Neural cell (in vitro differentiated cells): ENCODE results near the gene NUP210L. TPM values are rescaled to one million over a fixed set of nuclear protein-coding genes. Genes with fewer than 3 reads are reported as not detected.
A peak's percentile ranks its signal among the peaks of the same experiment; 100 is the strongest.

ENCODE experiments used
- H2AFZ ChIP-seq: fragments of 200-600, 300-800 bp; sonication (generic), shearing (Covaris generic); 2 replicates; pipeline ENCODE4 v1.6.0; 2014; ENCODE audit warnings: low read depth, mild to moderate bottlenecking, antibody characterized with exemption, low read length, moderate library complexity
- H3F3A ChIP-seq: fragments of 200-600 bp; shearing (Covaris generic); 2 replicates; pipeline ENCODE4 v1.6.1; 2016; ENCODE audit warnings: mild to moderate bottlenecking, moderate library complexity, mixed read lengths, antibody characterized with exemption, low read length; ENCODE audit not compliant: insufficient read depth, poor library complexity, severe bottlenecking
- H3K27ac ChIP-seq: fragments of 200-600, 300-800 bp; sonication (generic), shearing (Covaris generic); 2 replicates; pipeline ENCODE4 v1.5.1; 2014; ENCODE audit warnings: mild to moderate bottlenecking, low read length, moderate library complexity
- H3K27me3 ChIP-seq: fragments of 300-800, 200-600 bp; sonication (generic), shearing (Covaris generic); 2 replicates; pipeline ENCODE4 v1.6.0; 2014; ENCODE audit warnings: mild to moderate bottlenecking, low read depth, low read length, moderate library complexity; ENCODE audit not compliant: insufficient read depth
- H3K36me3 ChIP-seq: fragments of 300-800, 200-600 bp; sonication (generic), shearing (Covaris generic); 2 replicates; pipeline ENCODE4 v1.5.1; 2014; ENCODE audit warnings: mild to moderate bottlenecking, antibody characterized with exemption, low read length, moderate library complexity; ENCODE audit not compliant: insufficient read depth
- H3K4me2 ChIP-seq: fragments of 300-800, 200-600 bp; sonication (generic), shearing (Covaris generic); 2 replicates; pipeline ENCODE4 v1.6.0; 2014; ENCODE audit warnings: mild to moderate bottlenecking, low read length
- H3K4me3 ChIP-seq: fragments of 300-800, 200-600 bp; sonication (generic), shearing (Covaris generic); 2 replicates; pipeline ENCODE4 v1.5.1; 2014; ENCODE audit warnings: mild to moderate bottlenecking, low read length, moderate library complexity
- H3K79me2 ChIP-seq: fragments of 200-600 bp; shearing (Covaris generic); replicated peaks from 2 replicates; pipeline ENCODE4 v1.6.0; 2014; ENCODE audit warnings: mild to moderate bottlenecking, low read length, moderate library complexity; ENCODE audit not compliant: insufficient read depth
- H3K9ac ChIP-seq: fragments of 300-800, 200-600 bp; sonication (generic), shearing (Covaris generic); 2 replicates; pipeline ENCODE4 v1.6.1; 2016; ENCODE audit warnings: mild to moderate bottlenecking, low read length, mixed read lengths
- H3K9me2 ChIP-seq: fragments of 200-600 bp; shearing (Covaris generic); 2 replicates; pipeline ENCODE4 v1.6.1; 2016; ENCODE audit warnings: mild to moderate bottlenecking, low read length, mixed read lengths; ENCODE audit not compliant: insufficient read depth
- H3K9me3 ChIP-seq: fragments of 200-600, 300-800 bp; sonication (generic), shearing (Covaris generic); 2 replicates; pipeline ENCODE4 v1.6.1; 2016; ENCODE audit warnings: mild to moderate bottlenecking, mixed run types, low read length, moderate library complexity, mixed read lengths
- H4K20me1 ChIP-seq: fragments of 200-600 bp; shearing (Covaris generic); 2 replicates; pipeline ENCODE4 v1.6.1; 2016; ENCODE audit warnings: mild to moderate bottlenecking, mixed run types; ENCODE audit not compliant: insufficient read depth
- CTCF ChIP-seq: fragments of 450-650 bp; IDR thresholded peaks from 2 replicates; pipeline ENCODE4 v1.5.1; 2014; ENCODE audit warnings: antibody characterized with exemption, mild to moderate bottlenecking, moderate library complexity; ENCODE audit not compliant: poor library complexity, severe bottlenecking
- EP300 ChIP-seq: fragments of 450-650 bp; conservative IDR thresholded peaks from 2 replicates; pipeline ENCODE4 v1.6.1; 2014; ENCODE audit warnings: antibody characterized with exemption, mild to moderate bottlenecking, moderate library complexity; ENCODE audit not compliant: poor library complexity, severe bottlenecking
- EZH2 ChIP-seq: fragments of 200-600, 300-800 bp; shearing (Covaris generic), sonication (generic); IDR thresholded peaks from 2 replicates; pipeline ENCODE4 v1.6.1; 2014; ENCODE audit warnings: antibody characterized with exemption, low read length, borderline replicate concordance, mild to moderate bottlenecking; ENCODE audit not compliant: insufficient read depth, poor library complexity, severe bottlenecking
- MXI1 ChIP-seq: fragments of 450-650 bp; conservative IDR thresholded peaks from 2 replicates; pipeline ENCODE4 v1.6.1; 2014; ENCODE audit warnings: antibody characterized with exemption, mild to moderate bottlenecking; ENCODE audit not compliant: poor library complexity, severe bottlenecking
- POLR2AphosphoS5 ChIP-seq: IDR thresholded peaks from 2 replicates; pipeline ENCODE4 v1.6.1; 2012
- RAD21 ChIP-seq: fragments of 450-650 bp; conservative IDR thresholded peaks from 2 replicates; pipeline ENCODE4 v1.6.1; 2014; ENCODE audit warnings: antibody characterized with exemption, mild to moderate bottlenecking, moderate library complexity
- REST ChIP-seq: IDR thresholded peaks from 2 replicates; pipeline ENCODE4 v1.6.1; 2012; ENCODE audit warnings: borderline replicate concordance
- SMC3 ChIP-seq: fragments of 450-650 bp; conservative IDR thresholded peaks from 2 replicates; pipeline ENCODE4 v1.6.1; 2014; ENCODE audit warnings: antibody characterized with exemption, mild to moderate bottlenecking, moderate library complexity; ENCODE audit not compliant: poor library complexity
- TAF1 ChIP-seq: IDR thresholded peaks from 2 replicates; pipeline ENCODE4 v1.6.1; 2012; ENCODE audit warnings: low read depth
- polyA plus RNA-seq: library from polyadenylated mRNA; depleted of rRNA; stranded (reverse); fragments of >200 nt; gene quantifications from 2 replicates; pipeline ENCODE4 v1.2.3, GENCODE V29; 2014

Gene NUP210L
- polyA plus RNA-seq, 1 donor from 2014 or later, result 0.09 TPM

- H3K27ac ChIP-seq, result no peak overlapping the region
Observed at GRCh38 chr1:153995202-153995601, 159.7 kb downstream of the NUP210L start.

GRCh38 chr1:153991806-153992205 lies 163.1 kb downstream of the NUP210L start:
- peak overlapping the region; percentile 90 for H3K9ac ChIP-seq
- no peaks in the 10 kb centered on the region for H3K9me2 ChIP-seq
- no peak overlapping the region for H3K27ac ChIP-seq
- peaks cover 8% of the 10 kb centered on the region for H3K36me3 ChIP-seq
- H3K79me2 ChIP-seq, result peaks cover 15% of the 10 kb centered on the region
- no peaks in the 10 kb centered on the region for H3K9me3 ChIP-seq
- H4K20me1 ChIP-seq, result no peaks in the 10 kb centered on the region
- no peaks in the 10 kb centered on the region for H3K27me3 ChIP-seq
- peak overlapping the region; percentile 99 for H3K4me2 ChIP-seq
- H3K4me3 ChIP-seq, result peak overlapping the region; percentile 71
- TF ChIP-seq EZH2, result no peak
- TF ChIP-seq TAF1, result no peak
- no peak for TF ChIP-seq CTCF
- no peak for TF ChIP-seq SMC3
- H3F3A ChIP-seq, result no peaks in the 10 kb centered on the region
- H2AFZ ChIP-seq, result no peak overlapping the region

More at GRCh38 chr1:153995202-153995601, 159.7 kb downstream of the NUP210L start:
- Histone ChIP-seq H3K9me3 (no peaks in the 10 kb centered on the region), H3K27me3 (no peaks in the 10 kb centered on the region), H3K4me3 (no peak overlapping the region), H3K36me3 (peaks cover 8% of the 10 kb centered on the region), H3K9ac (no peak overlapping the region), H2AFZ (no peak overlapping the region), H3F3A (no peaks in the 10 kb centered on the region), H4K20me1 (no peaks in the 10 kb centered on the region), H3K9me2 (no peaks in the 10 kb centered on the region), H3K79me2 (peaks cover 15% of the 10 kb centered on the region), H3K4me2 (no peak overlapping the region)
- no peak for TF ChIP-seq SMC3
- TF ChIP-seq TAF1, result no peak
- no peak for TF ChIP-seq REST
- TF ChIP-seq MXI1, result no peak
- no peak for TF ChIP-seq RAD21
- no peak for TF ChIP-seq POLR2AphosphoS5
- no peak for TF ChIP-seq CTCF
- no peak for TF ChIP-seq EP300
- TF ChIP-seq EZH2, result no peak
